Left lung (tissue), 10 donors: ENCODE results near the gene NUP93. TPM values are rescaled to one million over a fixed set of nuclear protein-coding genes. Genes with fewer than 3 reads are reported as not detected.

Experiments used
- ATAC-seq: fragments of 200-7000 bp; cut with Tn5 transposase; one replicate; pipeline ENCODE4 v1.9.1; 2020; ENCODE audit warnings: moderate library complexity
- DNase-seq, 4 donors: peaks; one replicate each; pipeline ENCODE4 v3.0.0-alpha.2; 2013 to 2020
- H3K27ac ChIP-seq, 2 donors: fragments of 200-600 bp; sonication (generic) in 1 of 2; one replicate each; pipeline versions ENCODE4 v1.5.0 to v1.8.0; 2020 to 2021
- H3K27me3 ChIP-seq, 2 donors: fragments of 200-600 bp; sonication (generic) in 1 of 2; one replicate each; pipeline versions ENCODE4 v1.5.0 to v1.8.0; 2020 to 2021
- H3K36me3 ChIP-seq, 2 donors: fragments of 200-600 bp; sonication (generic) in 1 of 2; one replicate each; pipeline versions ENCODE4 v1.5.0 to v1.8.0; 2020 to 2021
- H3K4me1 ChIP-seq, 2 donors: fragments of 200-600 bp; one replicate each; pipeline ENCODE4 v1.8.0; 2021
- H3K4me3 ChIP-seq, 2 donors: fragments of 200-600 bp; sonication (generic) in 1 of 2; one replicate each; pipeline versions ENCODE4 v1.5.0 to v1.8.0; 2020 to 2021; ENCODE audit warnings: mild to moderate bottlenecking in 1 of 2
- H3K9me3 ChIP-seq, 2 donors: fragments of 200-600 bp; sonication (generic) in 1 of 2; one replicate each; pipeline versions ENCODE4 v1.5.0 to v1.8.0; 2020 to 2021
- CTCF ChIP-seq, 2 donors: fragments of 200-600 bp; sonication (generic) in 1 of 2; IDR thresholded peaks; one replicate each; pipeline versions ENCODE4 v1.5.0 to v1.8.0; 2021; ENCODE audit warnings: antibody characterized with exemption in 2 of 2
- intact Hi-C, 2 donors: fragments of 100-400 bp; cut with DNase I; formaldehyde crosslinking; loops; one replicate each; pipeline versions ENCODE4 v1.11.2 to v1.14.2; 2022
- polyA plus RNA-seq, 6 donors: library from polyadenylated mRNA; unstranded; fragments of 120-200 nt; gene quantifications; one replicate each; pipeline ENCODE4 v1.2.1, GENCODE V29; 2013; ENCODE audit not compliant: insufficient read length in 6 of 6
- total RNA-seq, 2 donors: library from RNA; stranded (reverse); fragmentation: NEBNext Ultra II Directional; extraction: Animal tissue kit (Norgen Biotek cat#: 25700); gene quantifications; one replicate each; pipeline ENCODE4 v1.2.1, GENCODE V29; 2021
- donor health status: DM: no; HTN: yes; CAD: no.
- donor health status: DM: no; HTN: no; CAD: no.

The NUP93 gene
- total and polyA plus RNA-seq, 8 donors, result 47.1 to 75.9 (median 65.9) TPM

GRCh38 chr16:56709443-56710040 lies 20.4 kb upstream of the NUP93 start:
- no peaks in the 10 kb centered on the region for H3K4me1 ChIP-seq
- H3K36me3 ChIP-seq, result no peaks in the 10 kb centered on the region
- ATAC-seq, result no peak
- no peaks in the 10 kb centered on the region for H3K27me3 ChIP-seq
- no peaks in the 10 kb centered on the region for H3K9me3 ChIP-seq
- H3K27ac ChIP-seq, result no peak overlapping the region
- intact Hi-C loops, result loop anchor here in 1 of 2 donors (10.0 kb wide), 1 partner anchor 195 kb away; no protein-coding TSS in a partner anchor
- H3K4me3 ChIP-seq, result no peak overlapping the region
- no peak for TF ChIP-seq CTCF (IDR thresholded peaks at IDR 0.05)
- DNase-seq, result no peak

- no peaks in the 10 kb centered on the region for H3K4me1 ChIP-seq
- no peaks in the 10 kb centered on the region for H3K9me3 ChIP-seq
- no peak overlapping the region for H3K27ac ChIP-seq
- TF ChIP-seq CTCF (IDR thresholded peaks at IDR 0.05), result no peak
- DNase-seq (no peak), ATAC-seq (no peak)
- H3K27me3 ChIP-seq, result no peaks in the 10 kb centered on the region
- H3K4me3 ChIP-seq, result no peak overlapping the region
- intact Hi-C loops, result no loop called here
- H3K36me3 ChIP-seq, result no peaks in the 10 kb centered on the region
Observed at GRCh38 chr16:56710181-56710737, 19.7 kb upstream of the NUP93 start.

GRCh38 chr16:56711862-56712261 lies 18.1 kb upstream of the NUP93 start:
- H3K9me3 ChIP-seq, result no peaks in the 10 kb centered on the region
- H3K36me3 ChIP-seq, result no peaks in the 10 kb centered on the region
- intact Hi-C loops, result no loop called here
- no peaks in the 10 kb centered on the region for H3K27me3 ChIP-seq
- H3K27ac ChIP-seq, result no peak overlapping the region
- ATAC-seq, result no peak
- no peak overlapping the region for H3K4me3 ChIP-seq
- no peak for DNase-seq
- TF ChIP-seq CTCF (IDR thresholded peaks at IDR 0.05), result no peak
- no peaks in the 10 kb centered on the region for H3K4me1 ChIP-seq

GRCh38 chr16:56713794-56714193 lies 16.1 kb upstream of the NUP93 start:
- Histone ChIP-seq H3K27ac (no peak overlapping the region), H3K4me3 (no peak overlapping the region), H3K9me3 (no peaks in the 10 kb centered on the region), H3K36me3 (no peaks in the 10 kb centered on the region), H3K27me3 (no peaks in the 10 kb centered on the region), H3K4me1 (no peaks in the 10 kb centered on the region)
- ATAC-seq (no peak), DNase-seq (no peak)
- TF ChIP-seq CTCF (IDR thresholded peaks at IDR 0.05), result no peak
- intact Hi-C loops, result no loop called here

- no peaks in the 10 kb centered on the region for H3K36me3 ChIP-seq
- ATAC-seq, result no peak
- intact Hi-C loops, result no loop called here
- no peak overlapping the region for H3K4me3 ChIP-seq
- H3K27ac ChIP-seq, result no peak overlapping the region
- no peaks in the 10 kb centered on the region for H3K27me3 ChIP-seq
- no peak for DNase-seq
- TF ChIP-seq CTCF (IDR thresholded peaks at IDR 0.05), result no peak
- H3K9me3 ChIP-seq, result no peaks in the 10 kb centered on the region
- no peaks in the 10 kb centered on the region for H3K4me1 ChIP-seq
Observed at GRCh38 chr16:56715126-56715525, 14.8 kb upstream of the NUP93 start.
